ENCODE results near the gene ZBTB16. TPM values are rescaled to one million over a fixed set of nuclear protein-coding genes. Genes with fewer than 3 reads are reported as not detected.

ZBTB16 gene
- total RNA-seq, 1 donor from 2014 or later = 21.9 TPM

DNA sequence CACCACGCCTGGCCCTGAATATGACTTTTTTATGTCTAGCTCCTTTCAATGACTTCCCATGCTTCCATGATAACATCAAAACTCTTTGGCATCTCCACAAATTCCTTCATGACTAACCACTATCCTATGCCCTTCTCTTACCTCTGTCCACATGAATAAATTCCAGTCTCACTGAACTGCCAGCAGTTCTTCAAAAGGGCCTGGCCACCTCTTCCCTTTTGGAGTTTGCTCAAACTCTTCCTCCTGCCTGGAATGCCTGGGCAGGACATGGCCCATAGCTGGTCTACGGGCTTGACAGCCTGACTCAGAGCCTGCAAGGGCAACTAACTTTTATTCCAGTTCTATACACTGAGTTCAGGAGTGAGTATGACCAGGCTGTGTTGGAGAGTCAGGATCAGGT lies 41.8 kb upstream of the ZBTB16 start:
- Mint-ChIP-seq H3K36me3 (ENCODE audit: low read depth) (no peaks in the 10 kb centered on the region), H3K27ac (ENCODE audit: unreplicated experiment) (no peak overlapping the region), H3K9me3 (ENCODE audit: low read depth) (no peaks in the 10 kb centered on the region), H3K4me1 (ENCODE audit: low read depth) (peaks cover 6% of the 10 kb centered on the region), H3K4me3 (ENCODE audit: unreplicated experiment) (no peak overlapping the region), H3K27me3 (ENCODE audit: low read depth) (peaks cover 23% of the 10 kb centered on the region)
- TF ChIP-seq, protein P1, sequence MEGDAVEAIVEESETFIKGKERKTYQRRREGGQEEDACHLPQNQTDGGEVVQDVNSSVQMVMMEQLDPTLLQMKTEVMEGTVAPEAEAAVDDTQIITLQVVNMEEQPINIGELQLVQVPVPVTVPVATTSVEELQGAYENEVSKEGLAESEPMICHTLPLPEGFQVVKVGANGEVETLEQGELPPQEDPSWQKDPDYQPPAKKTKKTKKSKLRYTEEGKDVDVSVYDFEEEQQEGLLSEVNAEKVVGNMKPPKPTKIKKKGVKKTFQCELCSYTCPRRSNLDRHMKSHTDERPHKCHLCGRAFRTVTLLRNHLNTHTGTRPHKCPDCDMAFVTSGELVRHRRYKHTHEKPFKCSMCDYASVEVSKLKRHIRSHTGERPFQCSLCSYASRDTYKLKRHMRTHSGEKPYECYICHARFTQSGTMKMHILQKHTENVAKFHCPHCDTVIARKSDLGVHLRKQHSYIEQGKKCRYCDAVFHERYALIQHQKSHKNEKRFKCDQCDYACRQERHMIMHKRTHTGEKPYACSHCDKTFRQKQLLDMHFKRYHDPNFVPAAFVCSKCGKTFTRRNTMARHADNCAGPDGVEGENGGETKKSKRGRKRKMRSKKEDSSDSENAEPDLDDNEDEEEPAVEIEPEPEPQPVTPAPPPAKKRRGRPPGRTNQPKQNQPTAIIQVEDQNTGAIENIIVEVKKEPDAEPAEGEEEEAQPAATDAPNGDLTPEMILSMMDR (IDR thresholded peaks at IDR 0.05) = no peak
- DNase-seq (ENCODE audit: low spot score) = no peak

DNA sequence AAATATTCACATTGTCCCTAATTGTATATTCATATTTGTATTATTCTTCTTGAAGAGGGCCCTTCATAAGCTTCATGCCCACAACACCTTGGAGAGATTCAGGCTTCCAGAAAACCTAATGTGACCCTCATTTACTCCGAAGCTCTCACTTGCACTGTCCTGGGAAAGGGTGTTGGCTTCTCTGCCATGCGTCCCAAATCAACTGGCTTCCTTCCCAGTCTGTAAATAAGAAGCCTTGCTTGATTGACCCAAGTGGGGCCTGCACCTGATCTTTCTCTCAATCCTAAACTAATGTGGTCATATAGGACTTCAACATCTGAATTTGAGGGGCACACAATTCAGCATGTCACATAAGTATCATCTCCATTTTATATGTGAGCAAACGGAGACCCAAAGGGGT lies 40.5 kb upstream of the ZBTB16 start:
- Mint-ChIP-seq H3K36me3 (ENCODE audit: low read depth) (no peaks in the 10 kb centered on the region), H3K27me3 (ENCODE audit: low read depth) (peaks cover 23% of the 10 kb centered on the region), H3K4me1 (ENCODE audit: low read depth) (peaks cover 6% of the 10 kb centered on the region), H3K27ac (ENCODE audit: unreplicated experiment) (no peak overlapping the region), H3K4me3 (ENCODE audit: unreplicated experiment) (no peak overlapping the region), H3K9me3 (ENCODE audit: low read depth) (no peaks in the 10 kb centered on the region)
- no peak for DNase-seq (ENCODE audit: low spot score)
- TF ChIP-seq, protein P1 (IDR thresholded peaks at IDR 0.05) = no peak

DNA sequence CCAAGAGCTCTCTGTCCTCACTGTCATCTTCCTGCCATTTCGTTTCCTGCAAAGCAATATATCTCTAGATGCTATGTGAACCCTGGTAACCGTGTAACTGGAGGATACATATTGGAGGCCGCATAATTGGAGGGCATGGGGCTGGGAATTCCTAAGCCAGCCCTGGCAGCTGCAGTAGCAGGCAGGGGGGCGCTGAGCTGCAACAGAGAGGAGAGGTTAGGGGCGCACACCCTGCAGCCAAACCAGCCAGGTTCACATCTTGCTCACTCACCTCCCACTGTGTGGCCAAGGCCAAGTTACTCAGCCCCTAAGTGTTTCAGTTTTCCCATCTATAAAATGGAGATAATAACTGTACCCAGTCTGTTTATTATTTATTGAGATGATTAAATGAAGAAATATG lies 39.9 kb upstream of the ZBTB16 start:
- Mint-ChIP-seq H3K4me1 (ENCODE audit: low read depth) (peaks cover 6% of the 10 kb centered on the region), H3K36me3 (ENCODE audit: low read depth) (no peaks in the 10 kb centered on the region), H3K9me3 (ENCODE audit: low read depth) (no peaks in the 10 kb centered on the region), H3K4me3 (ENCODE audit: unreplicated experiment) (no peak overlapping the region), H3K27me3 (ENCODE audit: low read depth) (peaks cover 22% of the 10 kb centered on the region), H3K27ac (ENCODE audit: unreplicated experiment) (no peak overlapping the region)
- TF ChIP-seq, protein P1 (IDR thresholded peaks at IDR 0.05) = no peak
- DNase-seq (ENCODE audit: low spot score) = no peak

DNA sequence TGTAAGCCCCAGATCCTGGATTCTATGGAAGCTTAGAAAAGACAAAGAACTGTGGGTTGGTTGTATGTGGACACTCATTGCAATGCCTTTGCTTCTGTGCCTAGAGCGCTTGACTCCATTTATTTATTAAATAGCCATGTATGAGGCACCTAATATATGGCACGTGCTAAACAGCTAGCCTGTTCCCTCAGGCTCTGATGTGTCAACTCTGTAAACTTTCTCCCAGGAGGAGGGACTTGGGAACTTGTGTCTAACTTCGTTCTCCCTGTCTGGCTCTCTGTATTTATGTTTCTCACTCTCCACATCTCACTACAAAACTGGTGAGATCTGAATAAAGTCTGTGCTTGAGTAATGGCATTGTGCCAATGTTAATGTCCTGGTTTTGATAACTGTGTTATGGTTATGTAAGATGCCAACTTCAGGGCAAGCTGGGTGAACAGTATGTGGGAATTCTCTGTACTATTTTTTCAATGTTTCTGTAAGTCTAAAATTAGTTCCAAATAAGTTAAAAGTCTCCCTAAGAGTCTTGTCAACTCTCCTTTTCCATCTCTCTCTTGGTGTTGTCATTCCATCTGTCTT lies 34.1 kb upstream of the ZBTB16 start:
- Mint-ChIP-seq H3K9me3 (ENCODE audit: low read depth) (no peaks in the 10 kb centered on the region), H3K4me3 (ENCODE audit: unreplicated experiment) (no peak overlapping the region), H3K27ac (ENCODE audit: unreplicated experiment) (peak overlapping the region; percentile 79), H3K36me3 (ENCODE audit: low read depth) (no peaks in the 10 kb centered on the region), H3K27me3 (ENCODE audit: low read depth) (peaks cover 47% of the 10 kb centered on the region), H3K4me1 (ENCODE audit: low read depth) (peaks cover 16% of the 10 kb centered on the region)
- no peak for DNase-seq (ENCODE audit: low spot score)
- TF ChIP-seq, protein P1 (IDR thresholded peaks at IDR 0.05) = no peak

DNA sequence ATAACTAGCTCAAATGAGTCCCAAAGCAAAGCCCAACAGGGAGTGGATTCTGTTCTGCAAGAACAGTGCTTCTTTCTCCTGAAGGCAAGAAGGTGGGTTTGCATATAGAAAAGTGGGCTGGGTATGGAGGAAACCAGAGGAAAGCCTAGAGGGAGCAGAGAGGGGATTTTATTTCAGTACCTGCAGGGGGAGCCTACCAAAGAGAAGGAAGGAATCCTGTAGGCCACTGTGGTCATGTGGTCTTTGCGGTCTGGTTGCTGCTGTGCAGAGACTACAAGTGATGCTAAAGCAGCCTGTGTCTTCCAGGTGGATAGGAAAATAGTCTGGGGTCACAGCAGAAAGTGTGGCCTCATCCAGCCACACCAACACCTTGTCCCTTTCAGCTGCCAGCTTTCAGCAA lies 33.2 kb upstream of the ZBTB16 start:
- H3K4me3 Mint-ChIP-seq (ENCODE audit: unreplicated experiment) = no peak overlapping the region
- no peaks in the 10 kb centered on the region for H3K9me3 Mint-ChIP-seq (ENCODE audit: low read depth)
- DNase-seq (ENCODE audit: low spot score) = no peak
- H3K36me3 Mint-ChIP-seq (ENCODE audit: low read depth) = no peaks in the 10 kb centered on the region
- peaks cover 49% of the 10 kb centered on the region for H3K27me3 Mint-ChIP-seq (ENCODE audit: low read depth)
- TF ChIP-seq, protein P1 (IDR thresholded peaks at IDR 0.05) = peak; percentile 63
- peaks cover 17% of the 10 kb centered on the region for H3K4me1 Mint-ChIP-seq (ENCODE audit: low read depth)
- H3K27ac Mint-ChIP-seq (ENCODE audit: unreplicated experiment) = peak overlapping the region; percentile 79
